HG03565 (cell line): ENCODE data around the gene ADAMTS9.

ENCODE experiments used
- ATAC-seq: cut with Tn5 transposase; IDR thresholded peaks from one replicate; pipeline ENCODE4 v1.9.1; 2021; ENCODE audit warnings: mild to moderate bottlenecking, moderate library complexity; ENCODE audit not compliant: unreplicated experiment

The ADAMTS9 gene

DNA sequence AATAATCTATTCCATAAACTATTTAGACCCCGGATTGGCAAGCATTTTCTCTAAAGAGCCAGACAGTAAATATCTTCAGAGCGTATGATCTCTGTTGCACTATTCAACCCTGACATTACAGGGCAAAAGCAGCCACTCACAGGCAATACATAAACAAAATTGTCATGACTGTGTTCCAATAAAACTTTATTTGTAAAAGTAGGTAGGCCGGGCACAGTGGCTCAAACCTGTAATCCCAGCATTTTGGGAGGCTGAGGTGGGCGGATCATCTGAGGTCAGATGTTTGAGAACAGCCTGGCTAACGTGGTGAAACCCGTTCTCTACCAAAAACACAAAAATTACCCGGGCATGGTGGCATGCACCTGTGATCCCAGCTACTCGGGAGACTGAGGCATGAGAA lies 66.5 kb downstream of the ADAMTS9 start:
- no peak for ATAC-seq

- ATAC-seq: no peak
Observed at GRCh38 chr3:64620020-64620419, 67.8 kb downstream of the ADAMTS9 start.

DNA sequence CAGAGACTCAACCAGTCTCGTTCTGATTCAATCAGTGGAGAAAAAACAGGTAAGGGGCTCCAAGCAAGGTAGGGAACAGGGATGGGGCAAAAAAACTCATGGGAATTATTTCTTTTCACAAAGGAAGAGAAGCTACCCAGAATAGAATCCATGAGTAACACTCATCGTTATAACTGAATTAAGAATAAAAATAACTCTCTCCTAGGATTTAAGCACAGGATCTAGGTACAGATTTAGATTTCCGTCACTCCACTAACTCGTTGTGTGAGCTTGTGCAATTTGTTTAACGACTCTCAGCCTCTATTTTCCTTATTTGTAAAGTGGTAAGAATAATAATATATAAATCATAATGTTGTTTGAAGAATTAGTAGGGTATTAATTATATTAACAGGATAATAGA lies 68.6 kb downstream of the ADAMTS9 start:
- ATAC-seq: no peak

DNA sequence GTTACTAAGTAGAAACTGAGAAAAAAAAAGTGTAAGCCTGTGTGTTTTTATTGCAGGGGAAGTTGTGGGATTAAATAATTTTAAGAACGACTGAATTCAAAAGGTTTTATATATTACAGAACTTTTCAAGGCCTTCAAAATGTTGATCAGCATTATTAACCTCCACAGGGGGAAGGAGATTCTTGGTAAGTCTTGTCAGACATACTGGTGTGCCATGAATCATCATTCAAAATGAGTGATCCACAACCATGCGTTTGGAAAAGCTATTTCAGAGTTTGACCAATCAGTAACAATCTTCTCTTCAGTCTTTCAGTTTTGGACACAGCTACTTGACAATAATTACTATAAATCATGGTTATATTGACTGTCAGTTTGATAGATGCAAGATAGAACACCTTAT lies 70.2 kb downstream of the ADAMTS9 start:
- no peak for ATAC-seq

GRCh38 chr3:64616953-64617352 lies 70.8 kb downstream of the ADAMTS9 start:
- no peak for ATAC-seq

DNA sequence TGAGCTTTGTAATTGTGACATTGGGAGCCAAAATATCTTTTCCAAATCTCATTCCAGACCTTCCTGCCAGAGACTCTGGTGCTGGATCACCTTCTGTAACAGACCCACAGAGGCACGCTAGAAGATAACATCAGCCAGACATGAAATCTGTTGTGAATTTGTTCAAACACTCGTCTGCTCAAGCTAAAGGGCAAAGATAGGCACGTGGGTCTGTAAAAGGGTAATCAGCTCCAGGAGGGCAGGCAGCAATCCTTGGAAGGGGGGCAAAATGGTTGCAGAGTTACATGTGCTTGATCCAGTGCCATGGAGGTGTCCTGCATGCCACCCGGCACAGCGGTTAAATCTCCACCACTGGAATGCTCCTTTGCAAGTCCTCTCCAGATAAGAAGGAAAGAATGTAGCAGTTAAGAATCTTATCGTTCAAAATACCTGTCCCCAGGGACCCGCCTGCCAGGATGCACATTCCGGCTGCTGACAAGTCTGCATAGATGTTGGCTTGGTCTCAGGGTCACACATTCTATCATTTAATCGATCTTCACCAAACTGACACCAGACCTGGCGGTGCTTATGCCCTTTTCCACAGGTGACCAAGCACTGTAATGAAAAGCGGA lies 74.8 kb downstream of the ADAMTS9 start:
- no peak for ATAC-seq

DNA sequence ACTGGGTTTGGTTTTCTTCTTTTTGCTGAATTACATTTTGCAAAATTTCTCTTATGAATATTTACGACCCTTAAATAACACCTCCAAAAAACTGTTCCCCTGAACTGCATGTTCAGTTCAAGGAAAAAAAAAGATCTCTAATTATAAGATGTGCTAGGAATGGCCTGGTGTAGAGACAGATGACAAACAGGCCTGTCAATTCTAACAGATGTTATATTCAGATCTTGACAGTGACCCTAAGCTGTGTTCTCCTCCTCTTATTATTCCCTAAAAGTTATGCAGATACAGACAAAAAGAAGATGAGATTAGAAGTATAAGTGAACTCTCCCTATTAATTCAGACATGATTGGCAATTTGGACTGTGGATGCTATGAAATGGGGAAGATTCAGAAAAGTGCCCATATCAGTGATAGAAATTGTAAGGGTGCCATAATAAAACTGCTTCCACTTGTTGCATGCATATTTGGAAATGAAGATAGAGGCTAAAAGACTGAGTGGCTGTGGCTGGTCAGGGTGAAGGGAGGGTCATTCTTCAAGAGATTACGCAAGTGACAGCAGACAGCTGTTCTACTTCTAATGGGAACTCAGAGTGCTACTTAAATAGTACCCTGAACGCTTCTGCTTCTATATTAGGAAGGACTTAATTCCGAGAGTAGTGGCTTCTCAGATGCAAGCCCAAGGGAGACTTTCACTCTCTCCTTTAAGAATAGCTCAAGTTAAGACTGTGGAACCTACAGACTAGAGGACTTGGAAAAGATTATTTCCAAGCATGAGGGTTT lies 75.5 kb downstream of the ADAMTS9 start:
- no peak for ATAC-seq

DNA sequence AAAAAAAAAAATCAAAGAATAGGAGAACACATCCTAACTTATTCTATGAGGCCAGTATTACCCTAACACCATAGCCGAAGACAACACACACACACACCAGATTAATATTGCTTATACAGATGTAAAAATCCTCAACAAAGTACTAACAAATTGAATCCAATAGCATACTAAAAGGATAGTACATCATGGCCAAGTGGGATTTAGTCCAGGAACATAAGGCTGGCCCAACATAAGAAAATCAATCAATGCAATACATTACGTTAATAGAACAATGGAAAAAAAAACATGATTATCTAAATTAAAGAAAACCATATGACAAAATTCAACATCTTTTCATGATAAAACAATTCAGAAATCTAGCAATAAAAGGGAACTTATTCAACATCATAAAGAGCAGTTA lies 79.1 kb downstream of the ADAMTS9 start:
- no peak for ATAC-seq

DNA sequence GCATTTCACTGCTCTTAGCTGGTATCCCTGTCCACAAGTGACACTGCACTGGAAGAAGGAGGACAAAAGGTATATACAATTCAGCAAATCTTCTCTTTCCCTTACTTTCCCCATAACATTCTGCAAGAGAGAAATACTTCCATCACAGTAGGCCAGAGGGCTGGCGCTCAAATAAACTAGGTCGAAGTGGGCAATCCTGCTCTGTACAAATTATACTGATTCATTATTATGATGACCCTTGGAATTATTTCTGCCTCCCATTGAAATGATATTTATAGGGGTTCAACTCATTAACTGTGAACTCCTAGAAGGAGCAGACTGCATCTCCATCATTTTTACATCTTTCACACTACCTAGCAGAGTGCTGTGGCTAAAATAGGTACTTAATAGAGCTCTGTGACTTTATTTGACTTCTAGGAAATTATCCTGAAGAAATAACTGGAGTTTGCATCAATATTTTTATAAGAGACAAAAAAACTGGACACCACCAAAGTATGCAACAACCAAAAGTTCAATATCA lies 80.7 kb downstream of the ADAMTS9 start:
- no peak for ATAC-seq

GRCh38 chr3:64604313-64604712 lies 83.5 kb downstream of the ADAMTS9 start:
- ATAC-seq: no peak

DNA sequence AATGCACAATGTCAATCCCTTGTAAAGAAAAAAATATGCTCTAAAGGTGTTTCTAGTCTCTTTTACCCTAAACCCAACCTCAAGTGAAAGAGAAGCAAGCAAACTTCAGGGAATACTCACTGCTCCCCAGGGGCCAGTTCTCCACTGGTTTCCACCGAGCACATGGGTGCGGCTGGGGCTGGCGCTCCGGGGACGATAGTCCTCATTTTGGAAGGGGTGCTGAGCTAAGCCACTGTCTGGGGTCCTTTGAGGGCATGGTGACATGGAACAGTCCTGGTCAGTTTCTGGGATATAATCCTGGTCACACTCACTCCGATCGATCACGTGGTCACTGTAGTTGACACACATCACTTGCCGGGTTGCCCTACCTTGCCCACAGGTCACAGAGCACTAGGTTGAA lies 86.0 kb downstream of the ADAMTS9 start:
- no peak for ATAC-seq

DNA sequence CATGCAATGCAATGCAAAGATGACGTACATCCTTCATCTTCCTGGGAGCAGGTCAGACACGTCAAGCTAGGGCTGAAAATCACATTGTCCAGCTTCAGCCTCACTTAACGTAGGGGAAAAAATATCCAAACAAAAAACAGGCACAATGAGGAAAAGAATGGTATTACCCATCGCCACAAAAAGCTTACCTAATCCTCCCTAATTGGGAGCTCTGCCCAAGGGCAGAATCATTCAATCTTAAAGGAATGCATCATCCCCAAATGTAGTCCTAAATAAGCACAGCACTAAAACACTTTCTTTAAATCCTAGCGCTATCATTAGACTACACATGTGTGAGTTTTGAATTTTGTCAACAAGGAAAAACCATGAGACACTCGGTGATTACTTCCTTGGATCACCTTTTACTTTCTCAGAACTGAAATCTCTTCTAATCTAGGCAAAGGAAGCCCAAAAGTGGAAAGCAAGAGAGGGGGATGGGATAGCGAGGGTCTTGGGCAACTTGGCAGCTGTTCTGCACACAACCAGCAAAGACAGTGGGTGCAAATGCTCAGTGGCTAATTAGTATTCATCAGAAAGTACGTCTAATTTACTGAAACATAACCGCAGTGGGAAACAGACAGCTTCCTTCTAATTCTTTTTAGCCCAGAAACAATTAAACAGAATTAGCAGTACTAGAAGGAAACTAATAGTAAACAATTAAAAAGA lies 87.4 kb downstream of the ADAMTS9 start:
- ATAC-seq: no peak

- no peak for ATAC-seq
Observed at GRCh38 chr3:64599651-64600050, 88.1 kb downstream of the ADAMTS9 start.

GRCh38 chr3:64595253-64595694 lies 92.5 kb downstream of the ADAMTS9 start:
- no peak for ATAC-seq

GRCh38 chr3:64594134-64594533 lies 93.7 kb downstream of the ADAMTS9 start:
- ATAC-seq: no peak

DNA sequence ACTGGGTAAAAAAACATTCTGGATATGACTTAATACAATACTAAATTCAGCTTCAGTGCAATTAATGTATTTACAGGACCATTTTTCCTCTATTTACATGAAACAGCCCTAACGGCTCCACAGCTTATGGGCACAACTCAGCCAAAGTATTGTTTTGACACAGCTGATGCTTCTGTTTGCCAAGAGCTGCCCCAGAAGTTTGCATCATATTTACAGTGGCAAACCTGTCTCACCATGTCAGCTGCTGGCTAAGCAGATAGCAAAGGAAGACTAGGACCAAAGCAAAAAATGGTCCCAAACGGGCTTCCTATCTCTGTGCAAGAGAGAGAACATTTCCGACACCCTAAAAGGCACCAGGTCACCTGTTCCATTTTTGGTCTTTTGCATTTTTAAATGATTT lies 94.5 kb downstream of the ADAMTS9 start:
- no peak for ATAC-seq

DNA sequence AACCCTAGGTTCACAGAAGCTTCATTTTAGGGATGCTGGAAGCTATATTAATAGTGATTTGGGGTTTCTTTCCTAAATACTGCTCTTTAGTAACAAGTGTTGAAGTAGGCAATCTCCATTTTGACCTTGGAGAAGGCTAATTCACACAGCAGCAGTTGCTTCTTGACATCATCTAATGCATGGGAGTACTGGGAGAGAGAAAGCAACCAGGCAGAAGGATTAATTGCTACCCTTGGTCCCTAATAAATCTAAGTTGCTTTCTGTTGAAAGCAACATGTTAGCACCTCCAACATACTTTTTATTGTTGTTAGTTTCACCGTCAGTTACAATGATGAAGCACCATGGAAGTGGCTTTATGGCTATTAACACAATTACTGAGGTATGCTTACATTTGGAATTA lies 96.2 kb downstream of the ADAMTS9 start:
- ATAC-seq: no peak

GRCh38 chr3:64588380-64588779 lies 99.4 kb downstream of the ADAMTS9 start:
- ATAC-seq: no peak

DNA sequence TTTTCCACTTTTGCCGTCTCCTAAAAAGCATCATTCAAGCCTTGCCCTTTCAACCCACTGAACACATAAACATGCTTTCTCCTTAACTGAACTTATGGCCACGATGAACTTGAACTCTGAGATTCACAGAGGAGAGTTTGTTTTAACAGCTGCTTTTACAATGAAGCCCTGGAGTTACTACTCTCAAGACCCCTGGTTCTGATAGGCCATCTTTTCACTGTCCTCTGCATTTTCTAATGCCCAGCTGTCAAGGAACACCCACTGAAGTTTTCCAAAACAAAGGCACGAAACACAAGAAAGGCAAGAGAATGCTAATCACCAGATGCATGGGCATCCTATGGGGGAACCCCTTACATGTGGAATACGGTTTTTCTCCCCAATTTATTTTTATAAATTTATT lies 100.8 kb downstream of the ADAMTS9 start:
- no peak for ATAC-seq

GRCh38 chr3:64584179-64584578 lies 103.6 kb downstream of the ADAMTS9 start:
- no peak for ATAC-seq

DNA sequence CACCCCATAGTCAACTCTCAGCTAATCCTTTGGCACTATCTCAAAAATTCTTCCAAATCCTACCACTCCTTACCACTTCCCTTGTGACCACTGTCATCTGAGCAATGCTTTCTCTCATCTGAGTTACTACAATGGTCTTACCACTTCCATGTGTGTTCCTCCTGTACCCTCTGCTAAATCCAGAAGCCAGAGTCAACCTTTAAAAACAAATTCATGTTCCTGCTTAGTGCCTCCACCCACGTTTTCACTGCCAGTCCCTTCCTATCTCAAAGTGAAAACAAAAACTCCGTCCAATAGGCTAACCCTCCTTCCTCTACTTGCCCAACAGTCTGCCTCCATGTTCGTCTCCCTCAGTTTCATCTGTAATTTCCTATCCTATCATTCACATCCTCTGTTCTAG lies 109.0 kb downstream of the ADAMTS9 start:
- ATAC-seq: no peak
